K562 (cell line): ENCODE data around the gene DPP9. TPM values are rescaled to one million over a fixed set of nuclear protein-coding genes. Genes with fewer than 3 reads are reported as not detected.

Experiments used
- polyA plus RNA-seq, 8 experiments: library from polyadenylated mRNA; depleted of rRNA in 4 of 8; stranded (reverse) in 5 of 8; unstranded in 3 of 8; fragments of >200 nt; fragmentation: Nextera tagmentation in 2 of 8; fragmentation: Illumina TruSeq in 1 of 8; extraction: Ambion mirVana in 2 of 8; extraction: Trizol in 1 of 8; gene quantifications; 2 replicates each; pipeline versions ENCODE4 v1.2.1 to v1.2.3, GENCODE V29; 2011 to 2014; ENCODE audit warnings: inconsistent platforms in 1 of 8, missing spikeins in 1 of 8
- total RNA-seq, 7 experiments: library from RNA; depleted of rRNA in 6 of 7; stranded (reverse); fragments of >200 nt in 6 of 7; fragmentation: Illumina TruSeq in 2 of 7; extraction: Trizol in 2 of 7; gene quantifications; 2 replicates each; pipeline versions ENCODE4 v1.2.1 to v1.2.3, GENCODE V29; 2011 to 2021; ENCODE audit warnings: low replicate concordance in 1 of 7
- TF ChIP-seq, protein P1 (sequence below): fragments of 450-650 bp; IDR thresholded peaks from 2 replicates; pipeline ENCODE4 v1.6.1; 2016; ENCODE audit warnings: low read depth
- TF ChIP-seq, protein P2 (sequence below): fragments of 250-450 bp; sonication (Bioruptor Pico); IDR thresholded peaks from 2 replicates; pipeline ENCODE4 v1.5.0; 2021

The DPP9 gene
- total and polyA plus RNA-seq, 9 of the 15 experiments (the other 6 are each of a cell fraction or from before 2014, with no cell fraction given) = 0.90 to 66.7 (median 24.5) TPM

DNA sequence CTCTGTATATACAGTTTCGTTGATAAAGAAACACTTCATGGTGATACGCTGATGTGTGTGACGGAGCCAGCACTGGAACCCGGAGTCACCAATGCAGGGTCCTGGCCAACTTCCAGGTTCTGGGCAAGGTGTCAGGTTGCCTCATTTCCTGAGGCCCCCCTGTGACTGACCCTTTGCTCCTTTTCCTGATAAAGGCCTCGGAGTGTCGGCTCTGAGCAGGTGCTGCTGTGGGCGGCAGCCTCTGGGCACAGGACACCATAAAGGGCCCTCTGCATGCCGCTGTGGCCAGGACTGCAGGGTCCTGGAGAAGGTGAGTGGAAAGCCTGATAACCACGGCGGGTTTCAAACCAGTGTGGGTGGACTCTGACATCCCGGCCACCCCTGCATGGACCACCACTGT lies 36.2 kb downstream of the DPP9 start (continued):
- TF ChIP-seq, protein P1, sequence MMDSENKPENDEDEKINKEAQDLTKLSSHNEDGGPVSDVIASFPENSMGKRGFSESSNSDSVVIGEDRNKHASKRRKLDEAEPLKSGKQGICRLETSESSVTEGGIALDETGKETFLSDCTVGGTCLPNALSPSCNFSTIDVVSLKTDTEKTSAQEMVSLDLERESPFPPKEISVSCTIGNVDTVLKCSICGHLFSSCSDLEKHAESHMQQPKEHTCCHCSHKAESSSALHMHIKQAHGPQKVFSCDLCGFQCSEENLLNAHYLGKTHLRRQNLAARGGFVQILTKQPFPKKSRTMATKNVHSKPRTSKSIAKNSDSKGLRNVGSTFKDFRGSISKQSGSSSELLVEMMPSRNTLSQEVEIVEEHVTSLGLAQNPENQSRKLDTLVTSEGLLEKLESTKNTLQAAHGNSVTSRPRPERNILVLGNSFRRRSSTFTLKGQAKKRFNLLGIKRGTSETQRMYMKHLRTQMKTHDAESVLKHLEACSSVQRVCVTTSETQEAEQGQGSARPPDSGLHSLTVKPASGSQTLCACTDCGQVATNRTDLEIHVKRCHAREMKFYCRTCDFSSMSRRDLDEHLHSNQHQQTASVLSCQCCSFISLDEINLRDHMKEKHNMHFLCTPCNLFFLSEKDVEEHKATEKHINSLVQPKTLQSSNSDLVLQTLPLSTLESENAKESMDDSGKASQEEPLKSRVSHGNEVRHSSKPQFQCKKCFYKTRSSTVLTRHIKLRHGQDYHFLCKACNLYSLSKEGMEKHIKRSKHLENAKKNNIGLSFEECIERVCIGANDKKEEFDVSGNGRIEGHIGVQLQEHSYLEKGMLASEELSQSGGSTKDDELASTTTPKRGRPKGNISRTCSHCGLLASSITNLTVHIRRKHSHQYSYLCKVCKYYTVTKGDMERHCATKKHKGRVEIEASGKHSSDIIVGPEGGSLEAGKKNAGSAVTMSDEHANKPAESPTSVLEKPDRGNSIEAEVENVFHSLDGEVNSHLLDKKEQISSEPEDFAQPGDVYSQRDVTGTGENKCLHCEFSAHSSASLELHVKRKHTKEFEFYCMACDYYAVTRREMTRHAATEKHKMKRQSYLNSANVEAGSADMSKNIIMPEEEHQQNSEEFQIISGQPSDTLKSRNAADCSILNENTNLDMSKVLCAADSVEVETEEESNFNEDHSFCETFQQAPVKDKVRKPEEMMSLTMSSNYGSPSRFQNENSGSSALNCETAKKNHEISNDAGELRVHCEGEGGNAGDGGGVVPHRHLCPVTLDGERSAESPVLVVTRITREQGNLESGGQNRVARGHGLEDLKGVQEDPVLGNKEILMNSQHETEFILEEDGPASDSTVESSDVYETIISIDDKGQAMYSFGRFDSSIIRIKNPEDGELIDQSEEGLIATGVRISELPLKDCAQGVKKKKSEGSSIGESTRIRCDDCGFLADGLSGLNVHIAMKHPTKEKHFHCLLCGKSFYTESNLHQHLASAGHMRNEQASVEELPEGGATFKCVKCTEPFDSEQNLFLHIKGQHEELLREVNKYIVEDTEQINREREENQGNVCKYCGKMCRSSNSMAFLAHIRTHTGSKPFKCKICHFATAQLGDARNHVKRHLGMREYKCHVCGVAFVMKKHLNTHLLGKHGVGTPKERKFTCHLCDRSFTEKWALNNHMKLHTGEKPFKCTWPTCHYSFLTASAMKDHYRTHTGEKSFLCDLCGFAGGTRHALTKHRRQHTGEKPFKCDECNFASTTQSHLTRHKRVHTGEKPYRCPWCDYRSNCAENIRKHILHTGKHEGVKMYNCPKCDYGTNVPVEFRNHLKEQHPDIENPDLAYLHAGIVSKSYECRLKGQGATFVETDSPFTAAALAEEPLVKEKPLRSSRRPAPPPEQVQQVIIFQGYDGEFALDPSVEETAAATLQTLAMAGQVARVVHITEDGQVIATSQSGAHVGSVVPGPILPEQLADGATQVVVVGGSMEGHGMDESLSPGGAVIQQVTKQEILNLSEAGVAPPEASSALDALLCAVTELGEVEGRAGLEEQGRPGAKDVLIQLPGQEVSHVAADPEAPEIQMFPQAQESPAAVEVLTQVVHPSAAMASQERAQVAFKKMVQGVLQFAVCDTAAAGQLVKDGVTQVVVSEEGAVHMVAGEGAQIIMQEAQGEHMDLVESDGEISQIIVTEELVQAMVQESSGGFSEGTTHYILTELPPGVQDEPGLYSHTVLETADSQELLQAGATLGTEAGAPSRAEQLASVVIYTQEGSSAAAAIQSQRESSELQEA = no peak
- TF ChIP-seq, protein P2, sequence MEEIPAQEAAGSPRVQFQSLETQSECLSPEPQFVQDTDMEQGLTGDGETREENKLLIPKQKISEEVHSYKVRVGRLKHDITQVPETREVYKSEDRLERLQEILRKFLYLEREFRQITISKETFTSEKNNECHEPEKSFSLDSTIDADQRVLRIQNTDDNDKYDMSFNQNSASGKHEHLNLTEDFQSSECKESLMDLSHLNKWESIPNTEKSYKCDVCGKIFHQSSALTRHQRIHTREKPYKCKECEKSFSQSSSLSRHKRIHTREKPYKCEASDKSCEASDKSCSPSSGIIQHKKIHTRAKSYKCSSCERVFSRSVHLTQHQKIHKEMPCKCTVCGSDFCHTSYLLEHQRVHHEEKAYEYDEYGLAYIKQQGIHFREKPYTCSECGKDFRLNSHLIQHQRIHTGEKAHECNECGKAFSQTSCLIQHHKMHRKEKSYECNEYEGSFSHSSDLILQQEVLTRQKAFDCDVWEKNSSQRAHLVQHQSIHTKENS = no peak
